ENCODE results near the gene ATG12.

The ATG12 gene

DNA sequence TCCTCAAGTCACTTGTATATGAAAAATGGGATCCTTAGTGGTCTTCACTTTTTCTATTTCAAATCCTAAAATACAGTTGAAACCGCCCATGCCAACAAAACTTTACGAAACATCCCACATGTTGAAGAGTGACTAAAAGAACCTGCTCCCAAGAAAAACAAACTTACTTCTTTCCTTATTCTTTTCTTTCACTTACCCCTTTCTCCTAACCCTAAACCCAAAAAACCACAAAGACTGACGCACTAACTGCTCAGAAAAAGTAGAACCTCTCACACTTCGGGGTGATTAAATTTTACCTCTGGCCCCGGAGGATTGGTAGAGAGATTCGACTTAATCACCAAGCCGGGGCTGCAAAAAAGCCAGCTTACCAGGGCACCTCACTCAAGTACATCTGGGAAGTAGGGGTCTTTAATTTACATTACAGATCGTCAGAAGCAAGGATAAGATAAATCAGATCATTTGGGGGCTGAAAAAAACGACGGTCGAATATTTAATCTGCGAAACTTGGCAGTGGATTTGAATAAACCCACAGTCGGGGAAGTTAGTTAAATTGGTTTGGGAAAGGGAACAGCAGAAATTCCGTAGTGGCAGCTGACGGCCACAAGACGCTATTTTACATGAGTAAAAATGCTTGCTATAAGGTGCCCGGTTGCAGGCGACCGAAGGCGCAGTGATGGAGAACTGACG, 26.2 kb downstream of the ATG12 start:
- Histone ChIP-seq H3K4me3 (ENCODE audit: severe bottlenecking) (no peak overlapping the region), H3K9me3 (ENCODE audit: severe bottlenecking) (no peaks in the 10 kb centered on the region), H3K27ac (ENCODE audit: poor library complexity, severe bottlenecking) (no peak overlapping the region), H3K36me3 (ENCODE audit: low read depth) (no peaks in the 10 kb centered on the region), H3K4me1 (ENCODE audit: insufficient read depth, poor library complexity, severe bottlenecking) (no peaks in the 10 kb centered on the region), H3K27me3 (ENCODE audit: insufficient read depth, poor library complexity, severe bottlenecking) (peaks cover 75% of the 10 kb centered on the region)
- TF ChIP-seq, protein P1, sequence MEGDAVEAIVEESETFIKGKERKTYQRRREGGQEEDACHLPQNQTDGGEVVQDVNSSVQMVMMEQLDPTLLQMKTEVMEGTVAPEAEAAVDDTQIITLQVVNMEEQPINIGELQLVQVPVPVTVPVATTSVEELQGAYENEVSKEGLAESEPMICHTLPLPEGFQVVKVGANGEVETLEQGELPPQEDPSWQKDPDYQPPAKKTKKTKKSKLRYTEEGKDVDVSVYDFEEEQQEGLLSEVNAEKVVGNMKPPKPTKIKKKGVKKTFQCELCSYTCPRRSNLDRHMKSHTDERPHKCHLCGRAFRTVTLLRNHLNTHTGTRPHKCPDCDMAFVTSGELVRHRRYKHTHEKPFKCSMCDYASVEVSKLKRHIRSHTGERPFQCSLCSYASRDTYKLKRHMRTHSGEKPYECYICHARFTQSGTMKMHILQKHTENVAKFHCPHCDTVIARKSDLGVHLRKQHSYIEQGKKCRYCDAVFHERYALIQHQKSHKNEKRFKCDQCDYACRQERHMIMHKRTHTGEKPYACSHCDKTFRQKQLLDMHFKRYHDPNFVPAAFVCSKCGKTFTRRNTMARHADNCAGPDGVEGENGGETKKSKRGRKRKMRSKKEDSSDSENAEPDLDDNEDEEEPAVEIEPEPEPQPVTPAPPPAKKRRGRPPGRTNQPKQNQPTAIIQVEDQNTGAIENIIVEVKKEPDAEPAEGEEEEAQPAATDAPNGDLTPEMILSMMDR (IDR thresholded peaks at IDR 0.05; ENCODE audit: poor library complexity, severe bottlenecking), result no peak
- ATAC-seq (ENCODE audit: low read depth) (no peak), DNase-seq (ENCODE audit: low spot score) (no peak)

DNA sequence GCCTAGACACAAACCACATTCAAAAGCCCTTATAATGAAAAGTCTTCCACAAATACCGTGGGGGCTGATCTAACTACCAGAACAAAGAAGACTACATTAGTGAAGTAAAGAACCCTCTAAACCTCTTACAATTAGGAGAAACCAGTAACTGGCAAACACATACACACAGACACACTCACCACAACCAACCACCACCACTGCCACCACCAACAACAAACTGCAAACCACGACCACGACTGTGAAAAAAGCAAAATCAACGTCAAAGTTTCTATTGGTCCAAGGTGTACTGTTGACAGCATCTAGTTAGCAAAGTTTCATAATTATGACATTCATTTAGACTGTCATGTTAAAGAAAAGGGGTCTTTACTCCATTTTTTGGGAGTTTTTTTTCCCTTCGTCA, 27.6 kb downstream of the ATG12 start:
- ATAC-seq (ENCODE audit: low read depth) (no peak), DNase-seq (ENCODE audit: low spot score) (no peak)
- Histone ChIP-seq H3K4me1 (ENCODE audit: insufficient read depth, poor library complexity, severe bottlenecking) (no peaks in the 10 kb centered on the region), H3K27ac (ENCODE audit: poor library complexity, severe bottlenecking) (no peak overlapping the region), H3K9me3 (ENCODE audit: severe bottlenecking) (no peaks in the 10 kb centered on the region), H3K36me3 (ENCODE audit: low read depth) (no peaks in the 10 kb centered on the region), H3K27me3 (ENCODE audit: insufficient read depth, poor library complexity, severe bottlenecking) (peaks cover 65% of the 10 kb centered on the region), H3K4me3 (ENCODE audit: severe bottlenecking) (no peak overlapping the region)
- TF ChIP-seq, protein P1 (IDR thresholded peaks at IDR 0.05; ENCODE audit: poor library complexity, severe bottlenecking), result no peak

- no peak for DNase-seq (ENCODE audit: low spot score)
- no peaks in the 10 kb centered on the region for H3K4me1 ChIP-seq (ENCODE audit: insufficient read depth, poor library complexity, severe bottlenecking)
- H3K27me3 ChIP-seq (ENCODE audit: insufficient read depth, poor library complexity, severe bottlenecking), result peaks cover 52% of the 10 kb centered on the region
- no peak for ATAC-seq (ENCODE audit: low read depth)
- no peaks in the 10 kb centered on the region for H3K9me3 ChIP-seq (ENCODE audit: severe bottlenecking)
- H3K27ac ChIP-seq (ENCODE audit: poor library complexity, severe bottlenecking), result no peak overlapping the region
- TF ChIP-seq, protein P1 (IDR thresholded peaks at IDR 0.05; ENCODE audit: poor library complexity, severe bottlenecking), result no peak
- no peak overlapping the region for H3K4me3 ChIP-seq (ENCODE audit: severe bottlenecking)
- H3K36me3 ChIP-seq (ENCODE audit: low read depth), result no peaks in the 10 kb centered on the region
Observed at GRCh38 chr5:115812372-115812771, 29.0 kb downstream of the ATG12 start.

DNA sequence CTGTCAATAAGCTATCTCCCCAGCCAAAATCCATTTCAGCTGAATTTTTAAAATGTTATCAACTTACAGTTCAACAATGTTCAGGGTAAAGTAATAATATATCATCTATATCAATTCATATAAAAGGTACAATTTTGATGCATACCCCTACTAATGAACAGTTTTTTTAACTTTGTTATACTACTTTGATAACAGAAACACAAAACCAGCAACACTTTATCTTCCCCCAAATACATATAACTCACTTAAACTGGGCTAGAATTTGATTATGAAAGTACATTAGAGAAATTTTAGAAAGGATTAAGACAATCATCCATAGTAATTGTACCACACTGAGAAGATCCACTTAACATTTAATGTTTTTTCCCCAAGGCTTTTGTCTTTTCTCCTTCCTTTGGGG, 30.0 kb downstream of the ATG12 start:
- DNase-seq (ENCODE audit: low spot score) (no peak), ATAC-seq (ENCODE audit: low read depth) (no peak)
- H3K4me1 ChIP-seq (ENCODE audit: insufficient read depth, poor library complexity, severe bottlenecking), result no peaks in the 10 kb centered on the region
- H3K4me3 ChIP-seq (ENCODE audit: severe bottlenecking), result no peak overlapping the region
- no peaks in the 10 kb centered on the region for H3K9me3 ChIP-seq (ENCODE audit: severe bottlenecking)
- H3K36me3 ChIP-seq (ENCODE audit: low read depth), result no peaks in the 10 kb centered on the region
- H3K27me3 ChIP-seq (ENCODE audit: insufficient read depth, poor library complexity, severe bottlenecking), result peaks cover 42% of the 10 kb centered on the region
- H3K27ac ChIP-seq (ENCODE audit: poor library complexity, severe bottlenecking), result no peak overlapping the region
- TF ChIP-seq, protein P1 (IDR thresholded peaks at IDR 0.05; ENCODE audit: poor library complexity, severe bottlenecking), result no peak

GRCh38 chr5:115810761-115811160, 30.6 kb downstream of the ATG12 start:
- Histone ChIP-seq H3K4me1 (ENCODE audit: insufficient read depth, poor library complexity, severe bottlenecking) (no peaks in the 10 kb centered on the region), H3K27ac (ENCODE audit: poor library complexity, severe bottlenecking) (no peak overlapping the region), H3K4me3 (ENCODE audit: severe bottlenecking) (no peak overlapping the region), H3K36me3 (ENCODE audit: low read depth) (no peaks in the 10 kb centered on the region), H3K9me3 (ENCODE audit: severe bottlenecking) (no peaks in the 10 kb centered on the region), H3K27me3 (ENCODE audit: insufficient read depth, poor library complexity, severe bottlenecking) (peaks cover 36% of the 10 kb centered on the region)
- DNase-seq (ENCODE audit: low spot score), result no peak
- TF ChIP-seq, protein P1 (IDR thresholded peaks at IDR 0.05; ENCODE audit: poor library complexity, severe bottlenecking), result no peak
- ATAC-seq (ENCODE audit: low read depth), result no peak

All from RWPE2 (cell line).